Lung (tissue), 12 donors: ENCODE data around the gene FAM168A. TPM values are rescaled to one million over a fixed set of nuclear protein-coding genes. Genes with fewer than 3 reads are reported as not detected.

Experiments
- ATAC-seq: fragments of 200-7000 bp; cut with Tn5 transposase; one replicate; pipeline ENCODE4 v1.9.1; 2020; ENCODE audit warnings: moderate number of reproducible peaks; ENCODE audit not compliant: insufficient read depth, low FRiP score
- DNase-seq, 3 donors: peaks; one replicate each; pipeline ENCODE4 v3.0.0-alpha.2; 2013 to 2017
- H3K27ac ChIP-seq, 2 donors: one replicate each; pipeline ENCODE4 v1.5.1; 2013; ENCODE audit warnings: mild to moderate bottlenecking in 2 of 2, moderate library complexity in 2 of 2, control low read depth in 1 of 2, inconsistent platforms in 1 of 2, low read depth in 1 of 2, low read length in 1 of 2
- H3K27me3 ChIP-seq, 3 donors: one replicate each; pipeline ENCODE4 v1.5.1; 2013; ENCODE audit warnings: low read length in 2 of 3; ENCODE audit not compliant: control insufficient read depth in 3 of 3, insufficient read depth in 3 of 3
- H3K36me3 ChIP-seq, 4 donors: one replicate each; pipeline ENCODE4 v1.5.1; 2013; ENCODE audit warnings: low read length in 4 of 4, mild to moderate bottlenecking in 1 of 4, moderate library complexity in 1 of 4; ENCODE audit not compliant: control insufficient read depth in 4 of 4, insufficient read depth in 4 of 4
- H3K4me1 ChIP-seq, 5 donors: one replicate each; pipeline ENCODE4 v1.5.1; 2013; ENCODE audit warnings: low read length in 5 of 5, mild to moderate bottlenecking in 2 of 5, moderate library complexity in 1 of 5; ENCODE audit not compliant: control insufficient read depth in 5 of 5, insufficient read depth in 5 of 5
- H3K4me3 ChIP-seq: one replicate; pipeline ENCODE4 v1.5.1; 2013; ENCODE audit warnings: mild to moderate bottlenecking, control low read depth, moderate library complexity
- H3K9ac ChIP-seq, 2 donors: one replicate each; pipeline ENCODE4 v1.5.1; 2013; ENCODE audit warnings: low read length in 2 of 2, control low read depth in 1 of 2; ENCODE audit not compliant: insufficient read depth in 1 of 2
- H3K9me3 ChIP-seq, 4 donors: one replicate each; pipeline ENCODE4 v1.5.1; 2013; ENCODE audit warnings: low read length in 3 of 4, mild to moderate bottlenecking in 1 of 4, moderate library complexity in 1 of 4; ENCODE audit not compliant: control insufficient read depth in 4 of 4, insufficient read depth in 3 of 4
- CTCF ChIP-seq: IDR thresholded peaks from 2 replicates; pipeline ENCODE4 v1.5.1; 2012; ENCODE audit warnings: mild to moderate bottlenecking; ENCODE audit errors: control extremely low read depth, extremely low read depth
- WGBS, 2 donors: extraction: QIAGEN DNeasy Blood & Tissue Kit; methylation state at CpG; one replicate each; pipeline ENCODE4 v1.1.7; 2013; 5-methylcytosine and 5-hydroxymethylcytosine counted together
- polyA plus RNA-seq, 2 donors: library from polyadenylated mRNA; stranded (reverse); fragments of 200-250 nt; gene quantifications; one replicate each; pipeline ENCODE4 v1.2.1, GENCODE V29; 2013
- total RNA-seq, 2 donors: library from RNA; depleted of rRNA in 1 of 2; stranded (reverse); fragments of >200 nt in 1 of 2; gene quantifications; one replicate each; pipeline ENCODE4 v1.2.1, GENCODE V29; 2014 to 2021
- donor health status: control.
- donor health status: control.
- donor health status: Bipolar disorder and iron deficiency.
- donor health status: healthy.
- donor health status: DM: yes; HTN: yes; CAD: no.

Gene FAM168A
- total and polyA plus RNA-seq, 4 donors = 6.7 to 25.5 (median 17.1) TPM

- Histone ChIP-seq H3K9ac (no peak overlapping the region), H3K4me1 (peaks cover 0 to 10% (median 0%) of the 10 kb centered on the region in 5 donors), H3K36me3 (peaks cover 0 to 4% (median 0%) of the 10 kb centered on the region in 4 donors), H3K27ac (no peak overlapping the region), H3K9me3 (peaks cover 0 to 5% (median 1%) of the 10 kb centered on the region in 4 donors), H3K4me3 (no peak overlapping the region), H3K27me3 (no peaks in the 10 kb centered on the region)
- 67 to 75% methylated on average over 4 of the region's 4 CpGs for WGBS, 2 donors
- ATAC-seq (no peak), DNase-seq (peak in 1 of 3 donors; percentile 43)
- TF ChIP-seq CTCF = no peak
Measured at GRCh38 chr11:73453562-73453961, 144.3 kb downstream of the FAM168A start.

- no peak overlapping the region for H3K27ac ChIP-seq
- WGBS, 2 donors = 71 to 80% methylated on average over 2 of the region's 2 CpGs
- peaks cover 0 to 10% (median 0%) of the 10 kb centered on the region in 5 donors for H3K4me1 ChIP-seq
- H3K36me3 ChIP-seq = peaks cover 0 to 4% (median 0%) of the 10 kb centered on the region in 4 donors
- TF ChIP-seq CTCF = no peak
- H3K9me3 ChIP-seq = peaks cover 0 to 5% (median 1%) of the 10 kb centered on the region in 4 donors
- no peak overlapping the region for H3K9ac ChIP-seq
- H3K4me3 ChIP-seq = no peak overlapping the region
- no peaks in the 10 kb centered on the region for H3K27me3 ChIP-seq
- DNase-seq (peak in 1 of 3 donors; percentile 26), ATAC-seq (peak; percentile 70)
Measured at GRCh38 chr11:73452726-73453125, 145.2 kb downstream of the FAM168A start.

GRCh38 chr11:73451896-73452295, 146.0 kb downstream of the FAM168A start:
- no peak for ATAC-seq
- peaks cover 0 to 17% (median 0%) of the 10 kb centered on the region in 5 donors for H3K4me1 ChIP-seq
- no peak overlapping the region for H3K4me3 ChIP-seq
- H3K27ac ChIP-seq = no peak overlapping the region
- no peak overlapping the region for H3K9ac ChIP-seq
- peaks cover 0 to 5% (median 1%) of the 10 kb centered on the region in 4 donors for H3K9me3 ChIP-seq
- H3K27me3 ChIP-seq = no peaks in the 10 kb centered on the region
- TF ChIP-seq CTCF = no peak
- peaks cover 0 to 4% (median 0%) of the 10 kb centered on the region in 4 donors for H3K36me3 ChIP-seq
- no peak for DNase-seq

GRCh38 chr11:73446766-73447165, 151.1 kb downstream of the FAM168A start:
- TF ChIP-seq CTCF = no peak
- 84 to 91% methylated on average over 2 of the region's 2 CpGs for WGBS, 2 donors
- Histone ChIP-seq H3K36me3 (no peaks in the 10 kb centered on the region), H3K27me3 (no peaks in the 10 kb centered on the region), H3K9me3 (no peaks in the 10 kb centered on the region), H3K9ac (no peak overlapping the region), H3K27ac (no peak overlapping the region), H3K4me1 (peaks cover 0 to 18% (median 0%) of the 10 kb centered on the region in 5 donors), H3K4me3 (no peak overlapping the region)
- ATAC-seq (no peak), DNase-seq (no peak)
